DMS153 treated with DMSO at 0.1 percent for 48 hours (cell line): ENCODE measurements around the gene SYMPK.
A peak's percentile ranks its signal among the peaks of the same experiment; 100 is the strongest.
"Not testable (repeated sequence)": the region's sequence is repeated elsewhere in the genome, so short reads cannot be mapped to it uniquely, and the experiment has no call there.

ENCODE experiments used
- DNase-seq: peaks from one replicate; lab custom pipeline; 2025; ENCODE audit not compliant: unreplicated experiment; lab: John Stamatoyannopoulos, UW

Gene SYMPK

GRCh38 chr19:45809643-45810159 is 53.2 kb downstream of the SYMPK start:
- DNase-seq = no peak

- DNase-seq = no peak
These were observed 57.2 kb downstream of the SYMPK start for GRCh38 chr19:45805719-45806118.

DNA sequence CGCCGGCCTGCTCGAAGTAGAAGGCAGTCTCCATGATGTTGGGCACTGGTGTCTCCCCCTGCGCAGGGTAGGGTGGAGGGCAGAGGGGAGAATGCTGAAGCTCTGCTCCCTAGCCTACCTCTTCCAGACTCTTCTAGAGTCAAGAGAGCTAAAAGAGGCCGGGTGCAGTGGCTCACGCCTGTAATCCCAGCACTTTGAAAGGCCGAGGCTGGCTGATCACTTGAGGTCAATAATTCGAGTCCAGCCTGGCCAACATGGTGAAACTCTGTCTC is 58.1 kb downstream of the SYMPK start:
- DNase-seq = no peak

DNA sequence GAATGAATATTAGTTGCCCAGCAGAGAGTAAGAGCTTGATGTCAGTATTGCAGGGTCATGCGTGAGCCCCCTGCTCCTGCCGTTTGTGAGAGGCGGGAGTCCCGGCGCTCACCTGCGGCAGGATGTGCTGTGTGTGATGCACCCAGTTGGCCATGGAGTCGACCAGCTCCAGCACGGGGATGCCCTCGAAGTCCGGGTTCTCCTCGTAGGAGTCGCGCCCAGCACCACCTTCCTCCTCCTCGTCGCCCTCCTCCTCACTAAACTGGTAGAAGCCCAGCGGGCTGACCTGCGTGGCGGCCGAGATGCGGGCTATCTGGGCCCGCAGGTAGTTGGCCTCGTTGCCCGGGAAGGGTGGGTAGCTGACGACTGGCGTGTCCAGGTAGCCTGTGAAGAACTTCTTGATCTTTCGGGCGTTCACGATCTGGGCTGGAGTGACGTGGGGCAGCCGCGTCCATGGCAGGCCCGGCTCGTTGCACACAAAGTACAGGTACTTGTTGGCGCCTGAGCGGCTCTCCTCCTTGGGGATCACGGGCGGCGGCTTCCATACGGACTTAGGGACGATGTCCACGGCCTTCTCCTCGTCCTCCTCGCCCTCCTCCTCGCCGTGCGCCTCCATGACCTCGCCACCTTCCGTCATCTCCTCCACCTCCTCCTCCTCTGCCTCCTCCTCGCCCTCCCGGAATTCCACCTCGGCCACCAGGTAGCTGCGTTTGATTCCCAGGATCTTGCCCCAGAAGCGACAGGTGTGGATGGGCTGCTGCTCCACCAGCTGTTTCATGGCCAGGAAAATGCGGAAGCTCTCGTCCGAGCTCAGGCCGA is 58.6 kb downstream of the SYMPK start:
- no peak for DNase-seq

DNA sequence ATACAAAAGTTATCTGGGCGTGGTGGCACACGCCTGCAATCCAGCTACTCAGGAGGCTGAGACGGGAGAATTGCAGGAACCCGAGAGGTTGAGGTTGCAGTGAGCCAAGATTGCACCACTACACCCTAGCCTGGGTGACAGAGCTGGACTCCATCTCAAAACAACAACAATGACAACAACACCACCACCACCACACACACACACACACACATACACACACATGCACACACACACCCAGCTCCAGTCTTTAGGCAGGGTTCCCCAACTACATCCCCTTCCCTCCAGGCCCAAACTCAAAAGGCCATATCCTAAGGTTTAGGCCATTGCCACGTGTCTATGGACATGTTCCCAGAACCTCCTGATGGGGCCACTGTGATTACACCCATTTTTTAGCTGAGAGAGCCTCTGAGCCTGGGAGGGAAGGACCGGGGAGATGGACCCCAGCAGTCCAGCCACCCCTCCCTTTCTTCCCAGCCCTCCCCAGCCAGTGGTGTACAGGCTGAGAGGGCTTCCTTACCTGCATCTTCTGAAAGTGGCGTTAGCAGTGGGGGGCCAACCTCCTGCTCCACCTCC is 61.3 kb downstream of the SYMPK start:
- DNase-seq = no peak

DNA sequence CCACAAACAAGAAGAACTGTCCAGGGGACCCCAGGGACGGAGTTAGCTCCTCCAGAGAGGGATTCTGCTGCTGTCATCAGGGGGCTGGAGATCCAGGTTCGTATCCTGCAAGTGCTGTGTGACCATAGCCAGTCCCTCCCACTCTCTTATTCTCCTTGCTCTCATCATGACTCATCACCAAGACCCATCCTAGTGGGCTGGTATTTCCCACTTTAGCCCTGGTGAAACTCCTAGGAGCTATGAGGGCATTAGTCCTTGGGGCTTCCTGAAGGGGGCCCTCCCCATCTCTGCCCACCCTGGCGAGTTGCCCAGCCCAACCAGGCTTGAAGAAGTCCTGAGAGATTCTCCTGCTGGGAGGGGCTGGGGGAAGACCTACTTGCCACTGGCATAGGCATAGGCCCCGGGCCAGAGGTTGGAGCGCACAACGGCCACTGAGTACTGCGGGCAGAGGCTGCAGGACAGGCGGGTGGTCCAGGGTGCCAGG is 62.8 kb downstream of the SYMPK start:
- no peak for DNase-seq

GRCh38 chr19:45799541-45799940 is 63.4 kb downstream of the SYMPK start:
- not testable (repeated sequence) for DNase-seq

DNA sequence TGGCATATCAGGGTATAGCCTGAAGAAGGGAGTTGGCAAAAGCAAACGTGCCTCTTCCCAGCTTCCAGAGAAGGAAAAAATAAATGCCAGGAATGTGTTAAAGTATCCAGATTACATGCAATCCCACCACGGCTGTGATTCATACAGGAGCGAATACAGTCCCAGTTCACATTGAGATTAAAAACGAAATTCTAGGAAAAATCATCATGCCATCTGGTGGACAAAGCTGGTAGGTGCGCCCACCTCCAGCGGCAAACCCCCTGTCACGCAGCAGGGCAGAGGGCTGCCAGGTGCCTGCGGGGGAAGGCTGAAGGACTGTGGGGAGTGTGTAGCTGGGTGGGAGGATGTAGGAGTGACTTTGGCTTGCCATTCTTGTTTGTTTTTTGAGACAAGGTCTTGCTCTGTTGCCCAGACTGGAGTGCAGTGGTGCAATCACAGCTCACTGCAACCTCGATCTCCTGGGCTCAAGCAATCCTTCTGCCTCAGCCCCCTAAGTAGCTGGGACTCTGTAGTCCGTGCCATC is 63.9 kb downstream of the SYMPK start:
- peak; percentile 51 for DNase-seq

DNA sequence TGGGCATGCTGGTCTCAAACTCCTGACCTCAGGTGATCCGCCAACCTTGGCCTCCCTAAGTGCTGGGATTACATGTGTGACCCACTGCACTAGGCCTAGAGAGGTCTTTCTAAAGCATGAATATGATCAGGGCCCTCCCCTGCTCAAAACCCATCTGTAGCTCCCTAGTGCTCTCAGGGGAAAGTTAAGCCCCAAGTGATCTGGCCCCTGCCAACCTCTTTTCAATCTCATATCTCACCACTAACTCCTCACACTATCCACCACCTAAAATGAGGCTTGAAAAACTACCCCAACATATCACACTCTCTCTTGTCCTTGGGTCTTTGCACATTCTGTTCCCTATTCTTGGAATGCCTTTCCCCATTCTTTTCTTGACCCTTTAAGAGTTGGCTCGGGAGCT is 68.3 kb downstream of the SYMPK start:
- no peak for DNase-seq

- DNase-seq = no peak
These were observed 69.1 kb downstream of the SYMPK start for GRCh38 chr19:45793876-45794275.

- DNase-seq = no peak
These were observed 69.8 kb downstream of the SYMPK start for GRCh38 chr19:45793178-45793564.

- peak; percentile 94 for DNase-seq
These were observed 70.3 kb downstream of the SYMPK start, which contains the start of gene DMWD for GRCh38 chr19:45792470-45793177. Gene DMWD (minus strand): TSS chr19:45792845. CDS start chr19:45792756, 89 bp downstream.

GRCh38 chr19:45791744-45792469 is 71.0 kb downstream of the SYMPK start:
- no peak for DNase-seq

DNA sequence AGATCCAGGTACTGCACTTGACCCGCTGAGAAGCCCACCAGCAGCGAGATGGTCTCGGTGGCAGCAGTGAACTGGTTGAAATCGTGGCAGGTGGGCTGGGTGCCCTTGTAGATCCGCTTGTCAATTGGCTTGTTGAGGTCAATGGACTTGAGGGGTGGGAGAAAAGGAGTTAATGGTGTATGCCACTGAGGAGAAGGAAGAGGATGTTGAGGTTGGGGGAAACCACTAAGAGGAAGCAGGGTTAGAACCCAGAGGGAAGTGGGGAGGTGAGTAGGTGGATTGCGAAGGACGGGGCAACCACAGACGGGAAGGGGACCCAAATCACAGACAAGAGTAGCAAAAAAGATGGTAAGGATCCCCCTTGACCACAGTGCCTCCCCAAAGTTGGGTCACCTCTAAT is 72.0 kb downstream of the SYMPK start:
- DNase-seq = no peak

- no peak for DNase-seq
These were observed 73.7 kb downstream of the SYMPK start for GRCh38 chr19:45789035-45789786.

DNA sequence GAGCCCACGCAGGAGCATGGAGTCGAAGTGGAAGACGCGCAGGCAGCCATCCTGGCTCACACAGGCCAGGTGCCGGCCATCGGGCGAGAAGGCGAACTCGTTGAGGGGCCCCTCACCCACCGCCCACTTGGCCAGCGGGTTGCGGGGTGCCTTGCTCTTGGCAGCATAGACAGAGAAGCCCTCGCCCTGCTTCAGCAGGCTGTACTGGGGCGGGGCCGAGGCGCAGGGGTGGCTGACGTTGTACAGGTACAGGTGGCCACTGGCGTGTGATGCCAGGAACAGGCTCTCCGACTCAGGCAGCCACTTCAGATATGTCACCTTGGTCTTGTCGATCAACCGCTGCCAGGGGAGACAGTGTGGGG is 76.4 kb downstream of the SYMPK start:
- DNase-seq = no peak

DNA sequence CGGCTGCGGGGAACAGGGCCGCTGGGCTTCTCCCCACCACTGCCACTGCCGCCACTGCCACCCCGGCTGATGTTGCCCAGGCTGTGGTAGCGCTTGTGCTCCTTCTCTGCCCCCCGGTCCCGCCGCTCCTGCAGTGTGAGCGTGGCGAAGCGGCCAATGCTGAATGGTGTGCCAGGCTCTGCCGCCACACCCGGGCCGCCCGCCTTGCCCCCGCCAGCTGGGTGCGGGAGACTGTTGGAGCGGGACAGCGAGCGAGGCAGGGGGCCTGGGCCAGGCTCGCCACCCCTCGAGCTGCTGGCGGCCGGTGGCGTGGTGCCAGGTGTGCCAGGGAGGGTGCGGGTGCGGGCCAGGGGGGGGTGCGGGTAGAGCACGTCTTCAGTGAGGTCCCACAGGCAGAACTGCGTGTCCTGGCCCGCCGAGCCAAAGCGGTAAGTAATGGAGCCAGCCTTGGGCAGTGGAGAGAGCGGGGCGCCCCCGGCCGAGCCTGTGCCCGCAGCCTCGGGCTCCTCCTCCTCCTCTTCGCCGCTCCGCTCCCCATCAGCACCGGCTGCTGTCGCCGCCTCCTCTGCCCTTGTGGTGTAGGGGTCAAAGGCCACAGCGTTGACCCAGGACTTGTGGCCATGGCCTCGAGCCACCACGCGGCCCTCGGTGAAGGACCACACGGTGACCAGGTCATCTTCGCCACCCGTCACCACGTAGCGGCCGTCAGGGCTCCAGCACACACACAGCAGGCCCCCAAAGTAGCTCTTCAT is 77.0 kb downstream of the SYMPK start:
- DNase-seq = no peak

DNA sequence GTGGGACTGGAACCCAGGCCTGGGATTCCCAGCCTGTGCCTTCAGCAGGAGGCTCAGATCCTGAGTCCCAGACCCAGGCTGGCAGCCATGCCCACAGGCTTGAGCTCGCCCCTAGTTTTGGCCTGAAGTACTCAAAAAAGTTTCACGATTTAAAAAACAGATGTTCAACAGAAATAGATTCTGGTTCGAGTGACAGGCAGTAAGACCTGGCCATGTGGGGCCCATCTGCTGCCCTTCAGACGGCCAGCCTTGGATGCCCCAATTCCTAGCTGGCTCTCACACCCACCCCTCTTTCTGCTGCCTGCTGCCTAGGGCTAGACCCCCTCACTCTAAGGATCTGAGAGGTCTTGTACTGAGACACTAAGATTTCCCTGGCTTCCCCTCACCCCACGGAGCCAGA is 77.8 kb downstream of the SYMPK start:
- no peak for DNase-seq

DNA sequence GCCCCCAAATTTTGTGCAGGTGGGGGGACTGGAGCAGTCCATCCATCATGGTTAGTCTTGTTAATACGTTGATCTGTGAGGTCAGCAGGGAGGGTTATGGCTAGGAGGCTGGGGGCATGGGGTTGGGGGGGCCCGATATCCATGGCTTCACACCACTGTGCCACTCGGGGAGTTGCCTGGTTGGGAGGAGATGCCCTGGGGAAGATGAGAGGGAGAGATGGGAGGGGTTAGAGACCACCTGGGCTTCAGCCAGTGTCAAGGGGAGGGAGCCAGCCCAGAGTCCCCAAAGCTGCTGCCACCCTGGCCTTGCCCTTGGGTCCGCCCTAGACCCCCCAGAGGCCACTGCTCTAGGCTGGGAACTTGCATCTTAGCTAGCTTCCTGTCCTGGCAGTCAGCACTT is 78.9 kb downstream of the SYMPK start:
- no peak for DNase-seq
